SK-N-SH (cell line): Measurements from ENCODE around the gene SYPL2. TPM values are rescaled to one million over a fixed set of nuclear protein-coding genes. Genes with fewer than 3 reads are reported as not detected.

Source experiments
- CTCF ChIA-PET: fragments of 300-600, 350-600 bp; formaldehyde crosslinking; extraction: SDS; loops from one replicate; lab custom pipeline; 2021; lab: Yijun Ruan, JAX
- POLR2A ChIA-PET: fragments of 350-600 bp; sonication (Branson Sonifier 250); formaldehyde crosslinking; extraction: SDS; loops from one replicate; lab custom pipeline; 2020; ENCODE audit warnings: antibody characterized with exemption, inconsistent platforms; lab: Yijun Ruan, JAX
- DNase-seq: peaks from one replicate; pipeline ENCODE4 v3.0.0; 2012
- H2AFZ ChIP-seq: fragments of 200-600 bp; sonication (generic); 2 replicates; pipeline ENCODE4 v1.8.1; 2016; ENCODE audit warnings: antibody characterized with exemption, mild to moderate bottlenecking, low read depth
- H3F3A ChIP-seq: fragments of 200-600 bp; sonication (generic); replicated peaks from 2 replicates; pipeline ENCODE3; 2016; ENCODE audit warnings: antibody characterized with exemption, mild to moderate bottlenecking; ENCODE audit not compliant: insufficient read depth
- H3K27ac ChIP-seq, 2 experiments: fragments of 200-500 bp in 1 of 2; fragments of 200-600 bp in 1 of 2; sonication (Bioruptor generic) in 1 of 2; sonication (generic), shearing (Covaris generic) in 1 of 2; 2 replicates each; pipeline versions ENCODE4 v1.5.1 to v1.6.1; 2014 to 2016; ENCODE audit warnings: low read depth in 2 of 2, inconsistent platforms in 1 of 2, low read length in 1 of 2, mild to moderate bottlenecking in 1 of 2, mixed read lengths in 1 of 2
- H3K27me3 ChIP-seq: fragments of 200-600 bp; sonication (generic), shearing (Covaris generic); 2 replicates; pipeline ENCODE4 v1.6.1; 2016; ENCODE audit warnings: mixed run types; ENCODE audit not compliant: insufficient read depth
- H3K36me3 ChIP-seq, 2 experiments: fragments of 200-500 bp in 1 of 2; fragments of 200-600 bp in 1 of 2; sonication (Bioruptor generic) in 1 of 2; sonication (generic) in 1 of 2; replicated peaks in 1 of 2; 2 replicates each; pipeline versions ENCODE3 to v1.5.1; 2014 to 2016; ENCODE audit warnings: low read length in 1 of 2, mild to moderate bottlenecking in 1 of 2; ENCODE audit not compliant: insufficient read depth in 2 of 2, control insufficient read depth in 1 of 2
- H3K4me1 ChIP-seq, 2 experiments: fragments of 200-500 bp in 1 of 2; fragments of 200-600 bp in 1 of 2; sonication (Bioruptor generic) in 1 of 2; sonication (generic), shearing (Covaris generic) in 1 of 2; 2 replicates each; pipeline versions ENCODE4 v1.5.1 to v1.6.1; 2014 to 2016; ENCODE audit warnings: low read depth in 1 of 2, low read length in 1 of 2, mixed run types in 1 of 2; ENCODE audit not compliant: insufficient read depth in 2 of 2, control insufficient read depth in 1 of 2
- H3K4me2 ChIP-seq: fragments of 200-600 bp; sonication (generic), shearing (Covaris generic); 2 replicates; pipeline ENCODE4 v1.6.1; 2017; ENCODE audit warnings: mixed run types
- H3K4me3 ChIP-seq, 2 experiments: fragments of 200-500 bp in 1 of 2; fragments of 200-600 bp in 1 of 2; sonication (Bioruptor generic) in 1 of 2; sonication (generic), shearing (Covaris generic) in 1 of 2; 2 replicates each; pipeline versions ENCODE4 v1.5.1 to v1.8.1; 2014 to 2016; ENCODE audit warnings: low read depth in 2 of 2, inconsistent platforms in 1 of 2, low read length in 1 of 2, mild to moderate bottlenecking in 1 of 2, mixed read lengths in 1 of 2, moderate library complexity in 1 of 2
- H3K79me2 ChIP-seq: fragments of 200-600 bp; sonication (generic); 2 replicates; pipeline ENCODE4 v1.8.1; 2017; ENCODE audit warnings: mild to moderate bottlenecking; ENCODE audit not compliant: insufficient read depth
- H3K9ac ChIP-seq: fragments of 200-600 bp; sonication (generic); 2 replicates; pipeline ENCODE4 v1.6.1; 2017; ENCODE audit warnings: mixed run types
- H3K9me2 ChIP-seq: fragments of 200-600 bp; sonication (generic); 2 replicates; pipeline ENCODE4 v1.6.1; 2017; ENCODE audit warnings: mixed run types
- H3K9me3 ChIP-seq: fragments of 200-600 bp; sonication (generic); 2 replicates; pipeline ENCODE4 v1.6.1; 2017; ENCODE audit warnings: mixed run types, mild to moderate bottlenecking, moderate library complexity
- H4K20me1 ChIP-seq: fragments of 200-600 bp; sonication (generic); 2 replicates; pipeline ENCODE4 v1.6.1; 2017; ENCODE audit warnings: mild to moderate bottlenecking, mixed run types; ENCODE audit not compliant: insufficient read depth
- CHD2 ChIP-seq: fragments of 150-350 bp; IDR thresholded peaks from 2 replicates; pipeline ENCODE4 v1.6.1; 2018; ENCODE audit warnings: low read length; ENCODE audit not compliant: partially characterized antibody
- EP300 ChIP-seq, 2 experiments: IDR thresholded peaks; 2 replicates each; pipeline versions ENCODE4 v1.4.0 to v1.6.1; 2012; ENCODE audit warnings: borderline replicate concordance in 1 of 2, low read depth in 1 of 2, low read length in 1 of 2
- FOSL2 ChIP-seq: IDR thresholded peaks from 2 replicates; pipeline ENCODE4 v1.4.0; 2012; ENCODE audit warnings: low read depth, mild to moderate bottlenecking, moderate library complexity, borderline replicate concordance
- GABPA ChIP-seq: IDR thresholded peaks from 2 replicates; pipeline ENCODE4 v1.4.0; 2012; ENCODE audit warnings: low read depth, mild to moderate bottlenecking
- JUND ChIP-seq: IDR thresholded peaks from 2 replicates; pipeline ENCODE4 v1.4.0; 2012
- MEF2A ChIP-seq: IDR thresholded peaks from 2 replicates; pipeline ENCODE4 v1.4.0; 2012; ENCODE audit warnings: low read depth, borderline replicate concordance
- MXI1 ChIP-seq: IDR thresholded peaks from 2 replicates; pipeline ENCODE4 v1.6.1; 2012; ENCODE audit warnings: mild to moderate bottlenecking, low read depth, low read length, improper control_type of control experiment
- NRF1 ChIP-seq: IDR thresholded peaks from 2 replicates; pipeline ENCODE4 v1.6.1; 2012; ENCODE audit warnings: low read depth, mild to moderate bottlenecking, low read length
- RAD21 ChIP-seq: IDR thresholded peaks from 2 replicates; pipeline ENCODE4 v1.6.1; 2012; ENCODE audit warnings: mild to moderate bottlenecking, low read length
- RFX5 ChIP-seq: IDR thresholded peaks from 2 replicates; pipeline ENCODE4 v1.6.1; 2012; ENCODE audit warnings: mild to moderate bottlenecking, improper control_type of control experiment, low read length
- RXRA ChIP-seq: IDR thresholded peaks from 2 replicates; pipeline ENCODE4 v1.4.0; 2012; ENCODE audit warnings: low read depth, mild to moderate bottlenecking, borderline replicate concordance
- SIN3A ChIP-seq: IDR thresholded peaks from 2 replicates; pipeline ENCODE4 v1.6.1; 2012; ENCODE audit warnings: low read depth, mild to moderate bottlenecking, low read length, moderate library complexity, borderline replicate concordance
- TCF12 ChIP-seq: IDR thresholded peaks from 2 replicates; pipeline ENCODE4 v1.4.0; 2012
- WGBS: methylation state at CpG from one replicate; pipeline ENCODE4 v1.1.6; 2017; ENCODE audit warnings: low lambda C conversion rate; 5-methylcytosine and 5-hydroxymethylcytosine counted together
- polyA plus RNA-seq, 3 experiments: library from polyadenylated mRNA; depleted of rRNA; stranded (reverse); fragments of >200 nt; gene quantifications; 2 replicates each; pipeline ENCODE4 v1.2.3, GENCODE V29; 2012
- TF ChIP-seq, protein P1 (sequence below): fragments of 150-350 bp; IDR thresholded peaks from 2 replicates; pipeline ENCODE4 v1.6.1; 2016; ENCODE audit warnings: mild to moderate bottlenecking, low read depth, low read length
- TF ChIP-seq, protein P2 (sequence below): fragments of 200-600 bp; sonication (generic); IDR thresholded peaks from 2 replicates; pipeline ENCODE4 v1.6.1; 2017; ENCODE audit warnings: antibody characterized with exemption, mild to moderate bottlenecking, moderate library complexity
- TF ChIP-seq, protein P3 (sequence below): IDR thresholded peaks from 2 replicates; pipeline ENCODE4 v1.4.0; 2012; ENCODE audit warnings: low read depth, borderline replicate concordance
- TF ChIP-seq, protein P4 (sequence below): IDR thresholded peaks from 2 replicates; pipeline ENCODE4 v1.6.1; 2012; ENCODE audit warnings: mild to moderate bottlenecking, low read depth, low read length, moderate library complexity

Gene SYPL2
- polyA plus RNA-seq, 1 of the 3 experiments (the other 2 are of a cell fraction) = 0.03 TPM

DNA sequence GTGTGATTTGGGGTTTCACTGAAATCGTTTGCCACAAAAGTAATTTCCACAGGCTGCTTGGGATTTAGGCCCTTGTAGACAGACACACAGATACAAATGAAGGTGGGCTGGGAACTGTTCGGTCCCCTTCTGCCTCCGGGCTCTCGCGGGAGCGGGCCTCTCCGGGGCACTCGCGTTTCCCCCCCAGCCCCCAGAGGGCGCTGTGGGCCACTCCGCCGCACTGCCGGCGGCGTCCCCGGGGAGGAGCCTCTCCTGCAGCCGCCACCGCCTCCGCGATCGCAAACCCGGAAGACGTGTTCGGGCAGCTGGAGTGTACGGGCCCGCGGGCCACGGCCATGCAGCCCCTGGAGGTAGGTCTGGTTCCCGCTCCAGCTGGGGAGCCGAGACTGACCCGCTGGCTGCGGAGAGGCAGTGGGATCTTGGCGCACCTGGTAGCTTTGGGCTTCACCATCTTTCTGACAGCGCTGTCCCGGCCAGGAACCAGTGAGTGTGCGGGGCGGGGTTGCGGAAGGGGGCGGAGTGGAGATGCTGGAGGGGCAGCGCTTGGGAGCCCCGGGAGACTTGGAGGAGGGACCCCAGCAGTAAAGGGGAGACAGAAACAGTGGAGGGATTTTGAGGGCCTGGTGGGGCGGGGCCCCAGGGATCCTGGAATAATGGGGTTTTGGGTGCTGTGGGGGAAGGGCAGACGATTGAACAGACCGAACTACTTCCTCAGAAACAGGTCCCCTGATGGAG, 27.6 kb downstream of the SYPL2 start, which contains the start of gene CYB561D1 (continued):
- peak; percentile 51 for TF ChIP-seq RAD21
- TF ChIP-seq MXI1 = peak; percentile 87
- no peak for TF ChIP-seq RFX5
- TF ChIP-seq JUND = no peak
- no peak; the same call in 1 of the 2 replicates for TF ChIP-seq GABPA
- TF ChIP-seq, protein P1, sequence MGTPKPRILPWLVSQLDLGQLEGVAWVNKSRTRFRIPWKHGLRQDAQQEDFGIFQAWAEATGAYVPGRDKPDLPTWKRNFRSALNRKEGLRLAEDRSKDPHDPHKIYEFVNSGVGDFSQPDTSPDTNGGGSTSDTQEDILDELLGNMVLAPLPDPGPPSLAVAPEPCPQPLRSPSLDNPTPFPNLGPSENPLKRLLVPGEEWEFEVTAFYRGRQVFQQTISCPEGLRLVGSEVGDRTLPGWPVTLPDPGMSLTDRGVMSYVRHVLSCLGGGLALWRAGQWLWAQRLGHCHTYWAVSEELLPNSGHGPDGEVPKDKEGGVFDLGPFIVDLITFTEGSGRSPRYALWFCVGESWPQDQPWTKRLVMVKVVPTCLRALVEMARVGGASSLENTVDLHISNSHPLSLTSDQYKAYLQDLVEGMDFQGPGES = no peak
- TF ChIP-seq MEF2A = no peak
- peak; percentile 98 for TF ChIP-seq CHD2
- no peak for TF ChIP-seq NRF1
- TF ChIP-seq FOSL2 = no peak
- TF ChIP-seq EP300 (IDR thresholded peaks at IDR 0.05; ENCODE audit: borderline replicate concordance in 1 of 2, low read depth in 1 of 2, low read length in 1 of 2) = peak; percentile 27 to 38; a peak in 1 of 4 replicates
- no peak for TF ChIP-seq RXRA
- TF ChIP-seq, all 33 proteins: peak for 14

DNA sequence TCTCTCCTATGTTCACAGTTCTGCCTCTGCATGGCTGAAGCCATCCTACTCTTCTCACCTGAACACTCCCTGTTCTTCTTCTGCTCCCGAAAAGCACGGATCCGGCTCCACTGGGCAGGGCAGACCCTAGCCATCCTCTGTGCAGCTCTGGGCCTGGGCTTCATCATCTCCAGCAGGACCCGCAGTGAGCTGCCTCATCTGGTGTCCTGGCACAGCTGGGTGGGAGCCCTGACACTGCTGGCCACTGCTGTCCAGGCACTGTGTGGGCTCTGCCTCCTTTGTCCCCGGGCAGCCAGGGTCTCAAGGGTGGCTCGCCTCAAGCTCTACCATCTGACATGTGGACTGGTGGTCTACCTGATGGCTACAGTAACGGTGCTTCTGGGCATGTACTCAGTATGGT, 29.4 kb downstream of the SYPL2 start:
- ChIA-PET CTCF (interaction anchor here (0.9 to 40.2 kb wide), 4 partner anchors 10 to 154 kb away, joined by 3 to 1710 read pairs (median 144); partner anchors contain the start of genes AMIGO1, ATXN7L2 and GPR61), POLR2A (no interaction called here)
- H3K27me3 ChIP-seq = no peaks in the 10 kb centered on the region
- H4K20me1 ChIP-seq = no peaks in the 10 kb centered on the region
- no peak overlapping the region for H2AFZ ChIP-seq
- H3K9me2 ChIP-seq = no peaks in the 10 kb centered on the region
- no peaks in the 10 kb centered on the region for H3F3A ChIP-seq
- H3K79me2 ChIP-seq = peaks cover 19% of the 10 kb centered on the region
- DNase-seq = no peak
- no peaks in the 10 kb centered on the region for H3K9me3 ChIP-seq
- 100% methylated on average over 5 of the region's 7 CpGs for WGBS
- H3K4me1 ChIP-seq = peaks cover 0 to 23% of the 10 kb centered on the region in 2 experiments; a peak in 2 of 4 replicates
- no peak overlapping the region for H3K4me2 ChIP-seq
- H3K36me3 ChIP-seq = peaks cover 5 to 17% of the 10 kb centered on the region in 2 experiments
- no peak overlapping the region for H3K4me3 ChIP-seq
- no peak for TF ChIP-seq EP300 (IDR thresholded peaks at IDR 0.05; ENCODE audit: borderline replicate concordance in 1 of 2, low read depth in 1 of 2, low read length in 1 of 2)
- TF ChIP-seq, protein P2, sequence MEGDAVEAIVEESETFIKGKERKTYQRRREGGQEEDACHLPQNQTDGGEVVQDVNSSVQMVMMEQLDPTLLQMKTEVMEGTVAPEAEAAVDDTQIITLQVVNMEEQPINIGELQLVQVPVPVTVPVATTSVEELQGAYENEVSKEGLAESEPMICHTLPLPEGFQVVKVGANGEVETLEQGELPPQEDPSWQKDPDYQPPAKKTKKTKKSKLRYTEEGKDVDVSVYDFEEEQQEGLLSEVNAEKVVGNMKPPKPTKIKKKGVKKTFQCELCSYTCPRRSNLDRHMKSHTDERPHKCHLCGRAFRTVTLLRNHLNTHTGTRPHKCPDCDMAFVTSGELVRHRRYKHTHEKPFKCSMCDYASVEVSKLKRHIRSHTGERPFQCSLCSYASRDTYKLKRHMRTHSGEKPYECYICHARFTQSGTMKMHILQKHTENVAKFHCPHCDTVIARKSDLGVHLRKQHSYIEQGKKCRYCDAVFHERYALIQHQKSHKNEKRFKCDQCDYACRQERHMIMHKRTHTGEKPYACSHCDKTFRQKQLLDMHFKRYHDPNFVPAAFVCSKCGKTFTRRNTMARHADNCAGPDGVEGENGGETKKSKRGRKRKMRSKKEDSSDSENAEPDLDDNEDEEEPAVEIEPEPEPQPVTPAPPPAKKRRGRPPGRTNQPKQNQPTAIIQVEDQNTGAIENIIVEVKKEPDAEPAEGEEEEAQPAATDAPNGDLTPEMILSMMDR = no peak
- TF ChIP-seq, protein P3, sequence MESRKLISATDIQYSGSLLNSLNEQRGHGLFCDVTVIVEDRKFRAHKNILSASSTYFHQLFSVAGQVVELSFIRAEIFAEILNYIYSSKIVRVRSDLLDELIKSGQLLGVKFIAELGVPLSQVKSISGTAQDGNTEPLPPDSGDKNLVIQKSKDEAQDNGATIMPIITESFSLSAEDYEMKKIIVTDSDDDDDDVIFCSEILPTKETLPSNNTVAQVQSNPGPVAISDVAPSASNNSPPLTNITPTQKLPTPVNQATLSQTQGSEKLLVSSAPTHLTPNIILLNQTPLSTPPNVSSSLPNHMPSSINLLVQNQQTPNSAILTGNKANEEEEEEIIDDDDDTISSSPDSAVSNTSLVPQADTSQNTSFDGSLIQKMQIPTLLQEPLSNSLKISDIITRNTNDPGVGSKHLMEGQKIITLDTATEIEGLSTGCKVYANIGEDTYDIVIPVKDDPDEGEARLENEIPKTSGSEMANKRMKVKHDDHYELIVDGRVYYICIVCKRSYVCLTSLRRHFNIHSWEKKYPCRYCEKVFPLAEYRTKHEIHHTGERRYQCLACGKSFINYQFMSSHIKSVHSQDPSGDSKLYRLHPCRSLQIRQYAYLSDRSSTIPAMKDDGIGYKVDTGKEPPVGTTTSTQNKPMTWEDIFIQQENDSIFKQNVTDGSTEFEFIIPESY = no peak
- no peak for TF ChIP-seq JUND
- TF ChIP-seq TCF12 = no peak
- TF ChIP-seq SIN3A = no peak
- TF ChIP-seq, protein P4, sequence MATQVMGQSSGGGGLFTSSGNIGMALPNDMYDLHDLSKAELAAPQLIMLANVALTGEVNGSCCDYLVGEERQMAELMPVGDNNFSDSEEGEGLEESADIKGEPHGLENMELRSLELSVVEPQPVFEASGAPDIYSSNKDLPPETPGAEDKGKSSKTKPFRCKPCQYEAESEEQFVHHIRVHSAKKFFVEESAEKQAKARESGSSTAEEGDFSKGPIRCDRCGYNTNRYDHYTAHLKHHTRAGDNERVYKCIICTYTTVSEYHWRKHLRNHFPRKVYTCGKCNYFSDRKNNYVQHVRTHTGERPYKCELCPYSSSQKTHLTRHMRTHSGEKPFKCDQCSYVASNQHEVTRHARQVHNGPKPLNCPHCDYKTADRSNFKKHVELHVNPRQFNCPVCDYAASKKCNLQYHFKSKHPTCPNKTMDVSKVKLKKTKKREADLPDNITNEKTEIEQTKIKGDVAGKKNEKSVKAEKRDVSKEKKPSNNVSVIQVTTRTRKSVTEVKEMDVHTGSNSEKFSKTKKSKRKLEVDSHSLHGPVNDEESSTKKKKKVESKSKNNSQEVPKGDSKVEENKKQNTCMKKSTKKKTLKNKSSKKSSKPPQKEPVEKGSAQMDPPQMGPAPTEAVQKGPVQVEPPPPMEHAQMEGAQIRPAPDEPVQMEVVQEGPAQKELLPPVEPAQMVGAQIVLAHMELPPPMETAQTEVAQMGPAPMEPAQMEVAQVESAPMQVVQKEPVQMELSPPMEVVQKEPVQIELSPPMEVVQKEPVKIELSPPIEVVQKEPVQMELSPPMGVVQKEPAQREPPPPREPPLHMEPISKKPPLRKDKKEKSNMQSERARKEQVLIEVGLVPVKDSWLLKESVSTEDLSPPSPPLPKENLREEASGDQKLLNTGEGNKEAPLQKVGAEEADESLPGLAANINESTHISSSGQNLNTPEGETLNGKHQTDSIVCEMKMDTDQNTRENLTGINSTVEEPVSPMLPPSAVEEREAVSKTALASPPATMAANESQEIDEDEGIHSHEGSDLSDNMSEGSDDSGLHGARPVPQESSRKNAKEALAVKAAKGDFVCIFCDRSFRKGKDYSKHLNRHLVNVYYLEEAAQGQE = no peak
- H3K9ac ChIP-seq = no peak overlapping the region
- no peak overlapping the region for H3K27ac ChIP-seq
